HG02973 (cell line): Measurements from ENCODE around the gene TRIM65.
"Not testable (repeated sequence)": the region's sequence is repeated elsewhere in the genome, so short reads cannot be mapped to it uniquely, and the experiment has no call there.

Source experiments
- ATAC-seq: cut with Tn5 transposase; IDR thresholded peaks from one replicate; pipeline ENCODE4 v1.9.1; 2021; ENCODE audit warnings: moderate library complexity; ENCODE audit not compliant: unreplicated experiment

TRIM65 gene

GRCh38 chr17:75897160-75898019, 639 bp upstream of the TRIM65 start:
- ATAC-seq: no peak

GRCh38 chr17:75895370-75896155, 1.2 kb downstream of the TRIM65 start:
- ATAC-seq: no peak

GRCh38 chr17:75894049-75894733, 2.6 kb downstream of the TRIM65 start:
- no peak for ATAC-seq

- ATAC-seq: no peak
These were observed 3.3 kb downstream of the TRIM65 start for GRCh38 chr17:75893305-75894048.

- no peak for ATAC-seq
These were observed 4.1 kb downstream of the TRIM65 start for GRCh38 chr17:75892556-75893224.

GRCh38 chr17:75891605-75892555, 4.9 kb downstream of the TRIM65 start:
- no peak for ATAC-seq

GRCh38 chr17:75891022-75891604, 5.6 kb downstream of the TRIM65 start:
- ATAC-seq: no peak

GRCh38 chr17:75889454-75889853, 7.3 kb downstream of the TRIM65 start:
- no peak for ATAC-seq

- ATAC-seq: no peak
These were observed 8.3 kb downstream of the TRIM65 start for GRCh38 chr17:75888484-75888883.

- not testable (repeated sequence) for ATAC-seq
These were observed 10.9 kb downstream of the TRIM65 start for GRCh38 chr17:75885860-75886259.

GRCh38 chr17:75885431-75885830, 11.3 kb downstream of the TRIM65 start:
- no peak for ATAC-seq

- ATAC-seq: no peak
These were observed 14.9 kb downstream of the TRIM65 start for GRCh38 chr17:75881678-75882454.

- no peak for ATAC-seq
These were observed 16.5 kb downstream of the TRIM65 start for GRCh38 chr17:75880266-75880665.

GRCh38 chr17:75878174-75878998, 18.4 kb downstream of the TRIM65 start, which contains the start of gene TRIM47:
Gene TRIM47 (minus strand): TSS chr17:75878581. CDS start chr17:75878548, 33 bp downstream.
- no peak for ATAC-seq

- peak; percentile 49 for ATAC-seq
These were observed 19.0 kb downstream of the TRIM65 start for GRCh38 chr17:75877752-75878173.

- no peak for ATAC-seq
These were observed 19.6 kb downstream of the TRIM65 start for GRCh38 chr17:75876938-75877751.
